Fibroblast of lung (primary cell): Measurements from ENCODE around the gene PRKCA.

ENCODE experiments used
- EZH2 ChIP-seq: IDR thresholded peaks from 2 replicates; pipeline ENCODE4 v1.5.1; 2012; ENCODE audit warnings: low read length, control low read depth, mild to moderate bottlenecking; ENCODE audit errors: missing control alignments
- TF ChIP-seq, protein P1 (sequence below), 2 donors: IDR thresholded peaks in 1 of 2; conservative IDR thresholded peaks in 1 of 2; 1 replicate in 1 of 2; 2 replicates in 1 of 2; pipeline ENCODE4 v1.5.1; 2011 to 2012; ENCODE audit warnings: low read length in 2 of 2, control low read depth in 1 of 2, inconsistent platforms in 1 of 2, low read depth in 1 of 2, mild to moderate bottlenecking in 1 of 2

DNA sequence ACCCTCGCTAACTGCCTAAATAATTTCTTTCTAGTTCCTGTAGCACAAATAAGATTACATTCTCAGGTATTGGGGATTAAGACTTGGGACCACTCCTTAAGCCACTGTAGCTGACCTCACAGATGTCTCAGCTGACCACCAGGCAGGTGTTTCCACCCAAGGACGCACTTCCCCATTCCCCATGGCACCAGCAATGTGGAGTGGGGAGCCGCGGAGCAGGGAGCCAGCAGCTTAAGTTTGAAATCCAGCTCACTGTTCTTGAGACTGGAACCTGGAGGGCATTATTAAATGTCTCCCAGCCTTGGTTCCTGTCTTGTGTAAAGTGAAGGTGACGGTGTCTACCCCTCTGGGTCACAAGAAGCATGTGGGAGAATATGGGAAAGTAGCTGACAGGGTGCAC lies 283.1 kb downstream of the PRKCA start:
- TF ChIP-seq, protein P1, sequence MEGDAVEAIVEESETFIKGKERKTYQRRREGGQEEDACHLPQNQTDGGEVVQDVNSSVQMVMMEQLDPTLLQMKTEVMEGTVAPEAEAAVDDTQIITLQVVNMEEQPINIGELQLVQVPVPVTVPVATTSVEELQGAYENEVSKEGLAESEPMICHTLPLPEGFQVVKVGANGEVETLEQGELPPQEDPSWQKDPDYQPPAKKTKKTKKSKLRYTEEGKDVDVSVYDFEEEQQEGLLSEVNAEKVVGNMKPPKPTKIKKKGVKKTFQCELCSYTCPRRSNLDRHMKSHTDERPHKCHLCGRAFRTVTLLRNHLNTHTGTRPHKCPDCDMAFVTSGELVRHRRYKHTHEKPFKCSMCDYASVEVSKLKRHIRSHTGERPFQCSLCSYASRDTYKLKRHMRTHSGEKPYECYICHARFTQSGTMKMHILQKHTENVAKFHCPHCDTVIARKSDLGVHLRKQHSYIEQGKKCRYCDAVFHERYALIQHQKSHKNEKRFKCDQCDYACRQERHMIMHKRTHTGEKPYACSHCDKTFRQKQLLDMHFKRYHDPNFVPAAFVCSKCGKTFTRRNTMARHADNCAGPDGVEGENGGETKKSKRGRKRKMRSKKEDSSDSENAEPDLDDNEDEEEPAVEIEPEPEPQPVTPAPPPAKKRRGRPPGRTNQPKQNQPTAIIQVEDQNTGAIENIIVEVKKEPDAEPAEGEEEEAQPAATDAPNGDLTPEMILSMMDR (conservative IDR thresholded peaks at IDR 0.05 in 1 of 2, IDR thresholded peaks at IDR 0.05 in 1 of 2; ENCODE audit: low read depth in 1 of 2, low read length in 2 of 2) = no peak
- no peak for TF ChIP-seq EZH2
